HepG2 (cell line): Measurements from ENCODE around the gene SERPINE2. TPM values are rescaled to one million over a fixed set of nuclear protein-coding genes. Genes with fewer than 3 reads are reported as not detected.

Experiments used
- HHEX ChIP-seq: IDR thresholded peaks from 2 replicates; pipeline ENCODE4 v1.6.1; 2016; ENCODE audit warnings: control low read depth
- IRX3 ChIP-seq: sonication (generic); formaldehyde crosslinking; IDR thresholded peaks from 2 replicates; pipeline ENCODE4 v1.8.1; 2023; ENCODE audit warnings: mild to moderate bottlenecking, low read depth, missing genetic modification reagents, borderline replicate concordance
- NKX3-1 ChIP-seq: sonication (generic); formaldehyde crosslinking; IDR thresholded peaks from 2 replicates; pipeline ENCODE4 v1.5.0; 2020; ENCODE audit warnings: missing genetic modification reagents
- NR2C2 ChIP-seq: sonication (generic); formaldehyde crosslinking; IDR thresholded peaks from 2 replicates; pipeline ENCODE4 v1.4.0; 2020; ENCODE audit warnings: missing genetic modification reagents, mild to moderate bottlenecking, moderate library complexity, borderline replicate concordance
- POGZ ChIP-seq: sonication (generic); formaldehyde crosslinking; IDR thresholded peaks from 2 replicates; pipeline ENCODE4 v1.4.0; 2020; ENCODE audit warnings: mild to moderate bottlenecking, missing genetic modification reagents
- RARG ChIP-seq: sonication (generic); formaldehyde crosslinking; IDR thresholded peaks from 2 replicates; pipeline ENCODE4 v1.4.0; 2020; ENCODE audit warnings: low read depth, mild to moderate bottlenecking, missing genetic modification reagents
- TAF1 ChIP-seq: sonication (generic); formaldehyde crosslinking; IDR thresholded peaks from 2 replicates; pipeline ENCODE4 v1.4.0; 2020; ENCODE audit warnings: missing genetic modification reagents
- ZBTB8A ChIP-seq: sonication (generic); formaldehyde crosslinking; IDR thresholded peaks from 2 replicates; pipeline ENCODE4 v1.4.0; 2020; ENCODE audit warnings: mild to moderate bottlenecking, low read depth, missing genetic modification reagents, borderline replicate concordance
- ZNF17 ChIP-seq: sonication (generic); formaldehyde crosslinking; IDR thresholded peaks from 2 replicates; pipeline ENCODE4 v1.5.0; 2020; ENCODE audit warnings: mild to moderate bottlenecking, missing genetic modification reagents
- ZNF281 ChIP-seq: sonication (generic); formaldehyde crosslinking; IDR thresholded peaks from 2 replicates; pipeline ENCODE4 v1.4.0; 2020; ENCODE audit warnings: missing genetic modification reagents, borderline replicate concordance
- ZNF331 ChIP-seq: sonication (generic); formaldehyde crosslinking; IDR thresholded peaks from 2 replicates; pipeline ENCODE4 v1.4.0; 2020; ENCODE audit warnings: missing genetic modification reagents
- polyA plus RNA-seq, 8 experiments: library from polyadenylated mRNA; depleted of rRNA in 3 of 8; stranded (reverse) in 7 of 8; unstranded in 1 of 8; fragments of >200 nt; fragmentation: Illumina TruSeq in 4 of 8; extraction: Trizol in 4 of 8; gene quantifications; 2 replicates each; pipeline versions ENCODE4 v1.2.1 to v1.2.3, GENCODE V29; 2011 to 2016; ENCODE audit warnings: low read depth in 4 of 8, missing spikeins in 1 of 8, mixed read lengths in 1 of 8; ENCODE audit not compliant: insufficient read depth in 1 of 8
- total RNA-seq, 5 experiments: library from RNA; depleted of rRNA; stranded (reverse); fragments of >200 nt; fragmentation: Illumina TruSeq; extraction: Trizol; gene quantifications; 2 replicates each; pipeline ENCODE4 v1.2.3, GENCODE V29; 2016; ENCODE audit warnings: low read depth in 1 of 5

Gene SERPINE2
- total and polyA plus RNA-seq, 2 of the 13 experiments (the other 11 are each of a cell fraction or from before 2014, with no cell fraction given): 7.9 to 18.1 TPM

GRCh38 chr2:223930103-223930976 is 108.7 kb downstream of the SERPINE2 start (continued):
- TF ChIP-seq TAF1 (CRISPR knock-in tag) (peak; percentile 69; the same call in 1 of the 2 replicates), NKX3-1 (CRISPR knock-in tag) (peak; percentile 34; the same call in 1 of the 2 replicates), IRX3 (CRISPR knock-in tag) (peak; percentile 73; the same call in 1 of the 2 replicates), NR2C2 (CRISPR knock-in tag) (peak; percentile 52; the same call in 1 of the 2 replicates), POGZ (CRISPR knock-in tag) (peak; percentile 96), ZNF17 (no peak), RARG (CRISPR knock-in tag) (no peak), ZBTB8A (no peak), ZNF331 (CRISPR knock-in tag) (peak; percentile 80), ZNF281 (CRISPR knock-in tag) (peak; percentile 30; the same call in 1 of the 2 replicates), HHEX (peak; percentile 63; the same call in 1 of the 2 replicates)
